ENCODE results near the gene PLAC8. TPM values are rescaled to one million over a fixed set of nuclear protein-coding genes. Genes with fewer than 3 reads are reported as not detected.

PLAC8 gene
- total and polyA plus RNA-seq, 2 donors (not counting 1 experiment from before 2014, with no cell fraction given), result 125 to 499 TPM

DNA sequence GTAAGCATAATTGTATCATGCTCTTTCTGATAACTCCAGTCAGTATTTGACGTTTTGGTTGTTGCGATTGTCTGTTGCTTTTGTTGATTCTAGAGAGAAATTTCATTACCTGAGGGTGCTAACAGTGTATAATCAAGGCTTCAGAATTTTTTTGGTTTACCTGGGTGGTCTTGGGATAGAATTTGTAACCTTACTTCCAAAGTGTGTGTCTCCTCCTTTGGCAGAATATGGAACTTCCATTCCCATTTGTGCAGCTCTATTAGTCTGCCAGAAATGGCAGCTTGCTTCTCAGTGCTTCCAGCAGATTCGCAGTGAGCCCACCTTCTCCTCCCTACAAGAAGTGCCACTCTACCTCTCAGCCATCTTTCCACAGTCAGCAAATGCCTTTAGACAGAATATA is 74.3 kb downstream of the PLAC8 start:
- H3K9me3 Mint-ChIP-seq (ENCODE audit: insufficient read depth), result no peaks in the 10 kb centered on the region
- CTCF ChIA-PET, result no interaction called here
- Histone ChIP-seq H3K36me3 (replicated peaks in 1 of 2; ENCODE audit: control extremely low read depth in 1 of 2, control insufficient read depth in 1 of 2, extremely low read depth in 1 of 2, insufficient read depth in 2 of 2, low read length in 1 of 2) (peaks cover 0 to 6% of the 10 kb centered on the region in 2 experiments), H3K27me3 (replicated peaks in 1 of 4; ENCODE audit: control extremely low read depth in 1 of 4, control insufficient read depth in 3 of 4, insufficient read depth in 4 of 4, low read length in 3 of 4) (no peaks in the 10 kb centered on the region), H3K9me3 (ENCODE audit: control extremely low read depth in 1 of 3, control insufficient read depth in 2 of 3, insufficient read depth in 1 of 3, low read length in 2 of 3) (no peaks in the 10 kb centered on the region), H3K27ac (ENCODE audit: low read length in 2 of 2) (no peak overlapping the region), H2AFZ (ENCODE audit: insufficient read depth, low read depth, low read length, poor library complexity, severe bottlenecking) (no peak overlapping the region), H3K4me1 (ENCODE audit: control insufficient read depth in 2 of 2, insufficient read depth in 2 of 2, low read length in 2 of 2) (peaks cover 10 to 16% of the 10 kb centered on the region in 2 donors), H3K4me2 (replicated peaks; ENCODE audit: low read depth, low read length, poor library complexity, severe bottlenecking) (no peak overlapping the region), H3K4me3 (ENCODE audit: control extremely low read depth in 1 of 5, extremely low read depth in 1 of 5, insufficient read depth in 1 of 5, low read depth in 2 of 5, low read length in 4 of 5) (no peak overlapping the region), H4K20me1 (ENCODE audit: control insufficient read depth, insufficient read depth, low read length, poor library complexity, severe bottlenecking) (peaks cover 29% of the 10 kb centered on the region), H3K9ac (ENCODE audit: low read length) (no peak overlapping the region), H3K79me2 (ENCODE audit: control insufficient read depth, insufficient read depth, low read length) (peaks cover 92% of the 10 kb centered on the region)
- H3K4me1 Mint-ChIP-seq, result peaks cover 36% of the 10 kb centered on the region
- ATAC-seq (ENCODE audit: low read depth) (no peak), DNase-seq (no peak)
- no peak overlapping the region for H3K27ac Mint-ChIP-seq
- intact Hi-C loops (cut with micrococcal nuclease), result no loop called here
- 100% methylated on average over 1 of the region's 3 CpGs for WGBS (ENCODE audit: insufficient coverage)
- no peak overlapping the region for H3K4me3 Mint-ChIP-seq
- no peak for TF ChIP-seq EZH2 (IDR thresholded peaks at IDR 0.05; ENCODE audit: borderline replicate concordance, insufficient read depth, low read depth, low read length, poor library complexity, severe bottlenecking)
- TF ChIP-seq, protein P1, sequence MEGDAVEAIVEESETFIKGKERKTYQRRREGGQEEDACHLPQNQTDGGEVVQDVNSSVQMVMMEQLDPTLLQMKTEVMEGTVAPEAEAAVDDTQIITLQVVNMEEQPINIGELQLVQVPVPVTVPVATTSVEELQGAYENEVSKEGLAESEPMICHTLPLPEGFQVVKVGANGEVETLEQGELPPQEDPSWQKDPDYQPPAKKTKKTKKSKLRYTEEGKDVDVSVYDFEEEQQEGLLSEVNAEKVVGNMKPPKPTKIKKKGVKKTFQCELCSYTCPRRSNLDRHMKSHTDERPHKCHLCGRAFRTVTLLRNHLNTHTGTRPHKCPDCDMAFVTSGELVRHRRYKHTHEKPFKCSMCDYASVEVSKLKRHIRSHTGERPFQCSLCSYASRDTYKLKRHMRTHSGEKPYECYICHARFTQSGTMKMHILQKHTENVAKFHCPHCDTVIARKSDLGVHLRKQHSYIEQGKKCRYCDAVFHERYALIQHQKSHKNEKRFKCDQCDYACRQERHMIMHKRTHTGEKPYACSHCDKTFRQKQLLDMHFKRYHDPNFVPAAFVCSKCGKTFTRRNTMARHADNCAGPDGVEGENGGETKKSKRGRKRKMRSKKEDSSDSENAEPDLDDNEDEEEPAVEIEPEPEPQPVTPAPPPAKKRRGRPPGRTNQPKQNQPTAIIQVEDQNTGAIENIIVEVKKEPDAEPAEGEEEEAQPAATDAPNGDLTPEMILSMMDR (IDR thresholded peaks at IDR 0.05), result no peak
- POLR2A ChIA-PET, result no interaction called here
- no peaks in the 10 kb centered on the region for H3K27me3 Mint-ChIP-seq

Other genes with a start within 250 kb of the PLAC8 start
- gene SEC31A, start 223.6 kb downstream of the PLAC8 start, total RNA-seq, result 134 and 141 TPM in 2 replicates
- gene SEC31A, start 223.6 kb downstream of the PLAC8 start, polyA plus RNA-seq, result 52.7 and 58.4 TPM in 2 replicates
- gene THAP9, start 214.0 kb downstream of the PLAC8 start, total RNA-seq, result 6.8 and 7.8 TPM in 2 replicates
- 2.0 and 4.1 TPM in 2 replicates for gene THAP9, start 214.0 kb downstream of the PLAC8 start, polyA plus RNA-seq
- 17.2 and 19.2 TPM in 2 replicates for gene LIN54, start 103.9 kb downstream of the PLAC8 start, total RNA-seq
- gene LIN54, start 103.9 kb downstream of the PLAC8 start, polyA plus RNA-seq, result 3.5 and 3.8 TPM in 2 replicates
- gene COPS4, start 79.5 kb downstream of the PLAC8 start, total RNA-seq, result 24.5 and 32.8 TPM in 2 replicates
- gene COPS4, start 79.5 kb downstream of the PLAC8 start, polyA plus RNA-seq, result 8.4 and 12.0 TPM in 2 replicates
- gene COQ2, start 170.1 kb upstream of the PLAC8 start, total RNA-seq, result 27.9 and 29.4 TPM in 2 replicates
- 7.5 and 8.1 TPM in 2 replicates for gene COQ2, start 170.1 kb upstream of the PLAC8 start, polyA plus RNA-seq
- 1.3 and 2.6 TPM in 2 replicates for gene HPSE, start 220.1 kb upstream of the PLAC8 start, total RNA-seq
- 1.3 and 1.4 TPM in 2 replicates for gene HPSE, start 220.1 kb upstream of the PLAC8 start, polyA plus RNA-seq